HEK293 (cell line): ENCODE results near the gene KCNK3.

ENCODE experiments used
- CTCF ChIA-PET: fragments of 350-600 bp; formaldehyde crosslinking; extraction: SDS; loops from one replicate; lab custom pipeline; 2021; ENCODE audit warnings: antibody characterized with exemption; lab: Yijun Ruan, JAX
- POLR2A ChIA-PET: fragments of 300-600 bp; formaldehyde crosslinking; extraction: SDS; loops from one replicate; lab custom pipeline; 2020; ENCODE audit warnings: antibody characterized with exemption, inconsistent platforms; lab: Yijun Ruan, JAX
- H3K27ac ChIP-seq: fragments of 200-500 bp; sonication (Bioruptor generic); 2 replicates; pipeline ENCODE4 v1.5.1; 2014; ENCODE audit warnings: low read depth, low read length, control low read depth, inconsistent platforms; ENCODE audit errors: extremely low read depth
- H3K36me3 ChIP-seq, 2 experiments: fragments of 200-500 bp in 1 of 2; sonication (Bioruptor generic) in 1 of 2; 1 replicate in 1 of 2; 2 replicates in 1 of 2; pipeline ENCODE4 v1.5.1; 2014 to 2017; ENCODE audit warnings: inconsistent platforms in 2 of 2, low read length in 2 of 2; ENCODE audit not compliant: control insufficient read depth in 2 of 2, insufficient read depth in 1 of 2
- H3K4me1 ChIP-seq: fragments of 200-500 bp; sonication (Bioruptor generic); 2 replicates; pipeline ENCODE4 v1.5.1; 2014; ENCODE audit warnings: mild to moderate bottlenecking, low read length, inconsistent platforms; ENCODE audit not compliant: control insufficient read depth, insufficient read depth
- H3K4me3 ChIP-seq: 2 replicates; pipeline ENCODE4 v1.5.1; 2011; ENCODE audit warnings: low read depth, mild to moderate bottlenecking, control low read depth, low read length, moderate library complexity
- H3K9me3 ChIP-seq: fragments of 200-500 bp; sonication (Bioruptor generic); 2 replicates; pipeline ENCODE4 v1.5.1; 2014; ENCODE audit warnings: low read depth, low read length, inconsistent platforms; ENCODE audit not compliant: control insufficient read depth, insufficient read depth
- HOXA7 ChIP-seq: sonication (generic); formaldehyde crosslinking; IDR thresholded peaks from 2 replicates; pipeline ENCODE4 v1.8.1; 2022; ENCODE audit warnings: missing genetic modification reagents, borderline replicate concordance
- HOXC10 ChIP-seq: sonication (generic); formaldehyde crosslinking; IDR thresholded peaks from 2 replicates; pipeline ENCODE4 v1.8.1; 2023; ENCODE audit warnings: mild to moderate bottlenecking, missing genetic modification reagents
- KLF16 ChIP-seq: fragments of 450-650 bp; formaldehyde crosslinking; IDR thresholded peaks from 2 replicates; pipeline ENCODE4 v1.5.1; 2017; ENCODE audit warnings: missing biosample characterization, missing genetic modification characterization
- KLF8 ChIP-seq: fragments of 450-650 bp; formaldehyde crosslinking; IDR thresholded peaks from 2 replicates; pipeline ENCODE4 v1.5.1; 2016; ENCODE audit warnings: missing biosample characterization, missing genetic modification characterization
- PRDM1 ChIP-seq: fragments of 450-650 bp; formaldehyde crosslinking; IDR thresholded peaks from 2 replicates; pipeline ENCODE4; 2016; ENCODE audit warnings: missing biosample characterization, missing genetic modification characterization
- ZFP3 ChIP-seq: fragments of 450-650 bp; formaldehyde crosslinking; IDR thresholded peaks from 2 replicates; pipeline ENCODE4 v1.5.1; 2016; ENCODE audit warnings: low read depth, missing biosample characterization, missing genetic modification characterization
- ZNF121 ChIP-seq: fragments of 450-650 bp; formaldehyde crosslinking; IDR thresholded peaks from 2 replicates; pipeline ENCODE4 v1.5.1; 2016; ENCODE audit warnings: missing biosample characterization, missing genetic modification characterization
- ZNF132 ChIP-seq: fragments of 450-650 bp; formaldehyde crosslinking; IDR thresholded peaks from 2 replicates; pipeline ENCODE4 v1.5.1; 2017; ENCODE audit warnings: missing biosample characterization, missing genetic modification characterization, borderline replicate concordance
- ZNF223 ChIP-seq: fragments of 450-650 bp; formaldehyde crosslinking; IDR thresholded peaks from 2 replicates; pipeline ENCODE4 v1.5.1; 2016; ENCODE audit warnings: missing biosample characterization, missing genetic modification characterization
- ZNF26 ChIP-seq: fragments of 450-650 bp; formaldehyde crosslinking; IDR thresholded peaks from 2 replicates; pipeline ENCODE4 v1.5.1; 2016; ENCODE audit warnings: missing biosample characterization, missing genetic modification characterization
- ZNF350 ChIP-seq: fragments of 450-650 bp; formaldehyde crosslinking; IDR thresholded peaks from 2 replicates; pipeline ENCODE4 v1.5.0; 2017; ENCODE audit warnings: missing biosample characterization, mild to moderate bottlenecking, missing genetic modification characterization
- ZNF37A ChIP-seq: fragments of 450-650 bp; IDR thresholded peaks from 2 replicates; pipeline ENCODE4 v1.5.1; 2018; ENCODE audit warnings: missing biosample characterization, missing genetic modification characterization
- ZNF571 ChIP-seq: fragments of 450-650 bp; formaldehyde crosslinking; IDR thresholded peaks from 2 replicates; pipeline ENCODE4 v1.5.0; 2017; ENCODE audit warnings: missing biosample characterization, missing genetic modification characterization
- TF ChIP-seq, protein P1 (sequence below): fragments of 450-650 bp; formaldehyde crosslinking; IDR thresholded peaks from 2 replicates; pipeline ENCODE4 v1.5.1; 2017; ENCODE audit warnings: missing biosample characterization, missing genetic modification characterization
- TF ChIP-seq, protein P2 (sequence below): fragments of 450-650 bp; formaldehyde crosslinking; IDR thresholded peaks from 2 replicates; pipeline ENCODE4 v1.5.1; 2016; ENCODE audit warnings: missing biosample characterization, missing genetic modification characterization
- TF ChIP-seq, protein P3 (sequence below): fragments of 450-650 bp; formaldehyde crosslinking; IDR thresholded peaks from 2 replicates; pipeline ENCODE4 v1.5.1; 2016; ENCODE audit warnings: missing biosample characterization, missing genetic modification characterization
- TF ChIP-seq, protein P4 (sequence below): fragments of 450-650 bp; formaldehyde crosslinking; IDR thresholded peaks from 2 replicates; pipeline ENCODE4 v1.5.1; 2017; ENCODE audit warnings: missing biosample characterization, missing genetic modification characterization

The KCNK3 gene

DNA sequence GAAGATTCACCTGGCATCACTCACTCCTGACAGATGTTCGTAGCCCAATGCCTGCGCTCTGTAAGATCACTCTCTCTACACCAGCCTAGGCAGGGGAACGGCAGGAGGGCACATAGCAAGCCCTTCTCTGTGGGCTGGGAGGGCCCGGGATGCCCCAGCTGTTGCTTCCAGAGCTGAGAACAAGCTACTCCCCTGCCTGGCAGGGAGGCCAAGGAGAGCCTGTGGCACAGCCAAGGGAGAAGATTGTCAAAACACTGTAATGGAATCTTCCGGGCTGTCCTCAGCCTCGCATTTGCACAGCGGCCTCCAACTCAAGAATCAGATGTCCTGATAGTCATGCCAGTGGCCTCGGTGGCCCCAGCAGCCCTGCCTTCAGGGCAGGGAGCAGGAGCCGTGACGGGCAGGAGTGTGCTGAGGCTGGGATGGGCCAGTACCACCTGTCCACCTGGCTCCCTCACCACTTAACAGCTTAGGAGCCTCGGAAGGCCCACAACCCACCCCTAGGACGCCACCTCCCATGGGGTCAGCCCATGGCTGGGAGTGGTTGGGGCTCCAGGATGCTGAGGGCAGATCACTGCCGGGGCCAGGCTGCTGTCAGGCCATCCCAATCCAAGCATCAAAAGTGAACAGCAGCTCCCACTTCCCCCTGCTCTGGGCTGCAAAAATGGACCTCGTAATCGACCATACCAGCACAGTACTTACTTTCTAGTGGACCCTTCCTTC lies 49.7 kb downstream of the KCNK3 start:
- no peak for TF ChIP-seq HOXA7
- no peak for TF ChIP-seq HOXC10 (CRISPR knock-in tag)
- TF ChIP-seq ZNF121 (tag by site-specific recombination) = no peak
- TF ChIP-seq, protein P1, sequence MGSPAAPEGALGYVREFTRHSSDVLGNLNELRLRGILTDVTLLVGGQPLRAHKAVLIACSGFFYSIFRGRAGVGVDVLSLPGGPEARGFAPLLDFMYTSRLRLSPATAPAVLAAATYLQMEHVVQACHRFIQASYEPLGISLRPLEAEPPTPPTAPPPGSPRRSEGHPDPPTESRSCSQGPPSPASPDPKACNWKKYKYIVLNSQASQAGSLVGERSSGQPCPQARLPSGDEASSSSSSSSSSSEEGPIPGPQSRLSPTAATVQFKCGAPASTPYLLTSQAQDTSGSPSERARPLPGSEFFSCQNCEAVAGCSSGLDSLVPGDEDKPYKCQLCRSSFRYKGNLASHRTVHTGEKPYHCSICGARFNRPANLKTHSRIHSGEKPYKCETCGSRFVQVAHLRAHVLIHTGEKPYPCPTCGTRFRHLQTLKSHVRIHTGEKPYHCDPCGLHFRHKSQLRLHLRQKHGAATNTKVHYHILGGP (tag by site-specific recombination) = no peak
- TF ChIP-seq, protein P2, sequence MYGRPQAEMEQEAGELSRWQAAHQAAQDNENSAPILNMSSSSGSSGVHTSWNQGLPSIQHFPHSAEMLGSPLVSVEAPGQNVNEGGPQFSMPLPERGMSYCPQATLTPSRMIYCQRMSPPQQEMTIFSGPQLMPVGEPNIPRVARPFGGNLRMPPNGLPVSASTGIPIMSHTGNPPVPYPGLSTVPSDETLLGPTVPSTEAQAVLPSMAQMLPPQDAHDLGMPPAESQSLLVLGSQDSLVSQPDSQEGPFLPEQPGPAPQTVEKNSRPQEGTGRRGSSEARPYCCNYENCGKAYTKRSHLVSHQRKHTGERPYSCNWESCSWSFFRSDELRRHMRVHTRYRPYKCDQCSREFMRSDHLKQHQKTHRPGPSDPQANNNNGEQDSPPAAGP = no peak
- TF ChIP-seq ZNF26 (tag by site-specific recombination) = no peak
- H3K4me1 ChIP-seq = no peaks in the 10 kb centered on the region
- H3K27ac ChIP-seq = no peak overlapping the region
- ChIA-PET POLR2A (no interaction called here), CTCF (interaction anchor here (1.7 to 7.7 kb wide), 3 partner anchors 136 to 139 kb away, joined by 4 to 198 read pairs (median 15); no protein-coding TSS in a partner anchor)
- H3K36me3 ChIP-seq = no peaks in the 10 kb centered on the region
- no peak overlapping the region for H3K4me3 ChIP-seq
- no peaks in the 10 kb centered on the region for H3K9me3 ChIP-seq

DNA sequence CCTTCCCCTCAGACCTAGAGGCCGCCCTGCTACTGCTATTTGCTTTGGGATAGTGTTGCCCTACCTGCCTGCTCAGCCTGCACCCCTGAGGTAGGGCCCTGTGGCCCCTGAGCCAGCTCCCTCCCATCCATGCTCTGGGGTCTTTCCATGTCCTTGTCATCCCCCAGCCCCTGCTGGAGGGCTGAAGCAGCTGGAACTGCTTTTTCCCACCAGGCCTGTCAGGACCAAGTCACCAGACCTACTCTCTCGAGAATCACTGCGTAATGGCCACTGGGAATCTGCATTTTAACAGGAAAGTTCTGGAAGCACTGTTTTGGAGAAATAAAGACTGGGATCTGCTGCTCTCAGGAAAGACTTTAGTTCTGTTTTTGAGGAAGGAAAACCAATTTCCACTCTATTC lies 51.3 kb downstream of the KCNK3 start:
- CTCF ChIA-PET = interaction anchor here (0.7 to 7.7 kb wide), 7 partner anchors 11 to 168 kb away, joined by 3 to 198 read pairs (median 8); no protein-coding TSS in a partner anchor
- no peaks in the 10 kb centered on the region for H3K36me3 ChIP-seq
- H3K27ac ChIP-seq = no peak overlapping the region
- H3K9me3 ChIP-seq = no peaks in the 10 kb centered on the region
- TF ChIP-seq ZNF571 (tag by site-specific recombination) (no peak), ZFP3 (tag by site-specific recombination) (no peak)
- TF ChIP-seq, all 188 proteins: peak for 0
- POLR2A ChIA-PET = no interaction called here
- Histone ChIP-seq H3K4me3 (no peak overlapping the region), H3K4me1 (no peaks in the 10 kb centered on the region)

GRCh38 chr2:26744953-26745352 lies 52.4 kb downstream of the KCNK3 start:
- Histone ChIP-seq H3K4me3 (no peak overlapping the region), H3K36me3 (no peaks in the 10 kb centered on the region), H3K9me3 (no peaks in the 10 kb centered on the region), H3K27ac (no peak overlapping the region), H3K4me1 (no peaks in the 10 kb centered on the region)
- no peak for TF ChIP-seq KLF8 (tag by site-specific recombination)
- no peak for TF ChIP-seq ZNF132 (tag by site-specific recombination)
- no peak for TF ChIP-seq ZNF223 (tag by site-specific recombination)
- no peak for TF ChIP-seq ZNF350 (tag by site-specific recombination)
- TF ChIP-seq KLF16 (tag by site-specific recombination) = no peak
- TF ChIP-seq PRDM1 (tag by site-specific recombination) = no peak
- TF ChIP-seq ZNF37A (tag by site-specific recombination) = no peak
- TF ChIP-seq, protein P3, sequence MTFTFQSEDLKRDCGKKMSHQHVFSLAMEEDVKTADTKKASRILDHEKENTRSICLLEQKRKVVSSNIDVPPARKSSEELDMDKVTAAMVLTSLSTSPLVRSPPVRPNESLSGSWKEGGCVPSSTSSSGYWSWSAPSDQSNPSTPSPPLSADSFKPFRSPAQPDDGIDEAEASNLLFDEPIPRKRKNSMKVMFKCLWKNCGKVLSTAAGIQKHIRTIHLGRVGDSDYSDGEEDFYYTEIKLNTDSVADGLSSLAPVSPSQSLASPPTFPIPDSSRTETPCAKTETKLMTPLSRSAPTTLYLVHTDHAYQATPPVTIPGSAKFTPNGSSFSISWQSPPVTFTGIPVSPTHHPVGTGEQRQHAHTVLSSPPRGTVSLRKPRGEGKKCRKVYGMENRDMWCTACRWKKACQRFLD (tag by site-specific recombination) = no peak
- TF ChIP-seq, protein P4, sequence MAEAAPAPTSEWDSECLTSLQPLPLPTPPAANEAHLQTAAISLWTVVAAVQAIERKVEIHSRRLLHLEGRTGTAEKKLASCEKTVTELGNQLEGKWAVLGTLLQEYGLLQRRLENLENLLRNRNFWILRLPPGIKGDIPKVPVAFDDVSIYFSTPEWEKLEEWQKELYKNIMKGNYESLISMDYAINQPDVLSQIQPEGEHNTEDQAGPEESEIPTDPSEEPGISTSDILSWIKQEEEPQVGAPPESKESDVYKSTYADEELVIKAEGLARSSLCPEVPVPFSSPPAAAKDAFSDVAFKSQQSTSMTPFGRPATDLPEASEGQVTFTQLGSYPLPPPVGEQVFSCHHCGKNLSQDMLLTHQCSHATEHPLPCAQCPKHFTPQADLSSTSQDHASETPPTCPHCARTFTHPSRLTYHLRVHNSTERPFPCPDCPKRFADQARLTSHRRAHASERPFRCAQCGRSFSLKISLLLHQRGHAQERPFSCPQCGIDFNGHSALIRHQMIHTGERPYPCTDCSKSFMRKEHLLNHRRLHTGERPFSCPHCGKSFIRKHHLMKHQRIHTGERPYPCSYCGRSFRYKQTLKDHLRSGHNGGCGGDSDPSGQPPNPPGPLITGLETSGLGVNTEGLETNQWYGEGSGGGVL (tag by site-specific recombination) = no peak
- CTCF ChIA-PET = interaction anchor here (0.6 to 7.7 kb wide), 20 partner anchors 9 to 553 kb away, joined by 3 to 198 read pairs (median 6); no protein-coding TSS in a partner anchor
- POLR2A ChIA-PET = no interaction called here
